SK-N-DZ (cell line): ENCODE data around the gene SNN.

Experiments used
- DNase-seq: peaks from one replicate; pipeline ENCODE4 v3.0.0-alpha.2; 2015; ENCODE audit warnings: low spot score

SNN gene

GRCh38 chr16:11666103-11667055 lies 1.9 kb upstream of the SNN start:
- DNase-seq, result no peak

GRCh38 chr16:11667221-11667823 lies 933 bp upstream of the SNN start:
- no peak for DNase-seq

- DNase-seq, result no peak
These were observed 546 bp downstream of the SNN start for GRCh38 chr16:11668623-11669379.

GRCh38 chr16:11669380-11670146 lies 1.3 kb downstream of the SNN start:
- no peak for DNase-seq

GRCh38 chr16:11670171-11671131 lies 2.2 kb downstream of the SNN start:
- no peak for DNase-seq

GRCh38 chr16:11671271-11671670 lies 3.0 kb downstream of the SNN start:
- DNase-seq, result no peak

- no peak for DNase-seq
These were observed 3.4 kb downstream of the SNN start for GRCh38 chr16:11671676-11672075.

GRCh38 chr16:11672206-11673090 lies 4.2 kb downstream of the SNN start:
- no peak for DNase-seq

- no peak for DNase-seq
These were observed 5.1 kb downstream of the SNN start for GRCh38 chr16:11673091-11674000.

GRCh38 chr16:11674001-11674817 lies 6.0 kb downstream of the SNN start:
- no peak for DNase-seq

- no peak for DNase-seq
These were observed 6.7 kb downstream of the SNN start for GRCh38 chr16:11674818-11675560.

- no peak for DNase-seq
These were observed 7.6 kb downstream of the SNN start for GRCh38 chr16:11675561-11676511.

- no peak for DNase-seq
These were observed 8.5 kb downstream of the SNN start for GRCh38 chr16:11676799-11677198.

GRCh38 chr16:11677451-11677951 lies 9.2 kb downstream of the SNN start:
- DNase-seq, result no peak
